Vagina (tissue), 1 donor: ENCODE results near the gene CRYBB3. TPM values are rescaled to one million over a fixed set of nuclear protein-coding genes. Genes with fewer than 3 reads are reported as not detected.

Source experiments
- small RNA-seq: library from RNA; depleted of rRNA; stranded (forward); fragments of <200 nt; gene quantifications from one replicate; pipeline ENCODE3, GENCODE V24; 2016
- total RNA-seq: library from RNA; depleted of rRNA; stranded (reverse); fragments of >200 nt; gene quantifications from one replicate; pipeline ENCODE4 v1.2.3, GENCODE V29; 2016

The CRYBB3 gene
- total RNA-seq, 1 donor from 2014 or later, result not detected

Small RNAs within 50 kb of the gene (small RNA-seq; reads per million reads assigned to genes)
- gene Z99916.2, result not detected

Other genes with a start within 250 kb of the CRYBB3 start
- 54.0 TPM for gene KIAA1671, start 247.1 kb upstream of the CRYBB3 start, total RNA-seq
- gene CRYBB2, start 19.8 kb downstream of the CRYBB3 start, total RNA-seq, result not detected